ENCODE data around the gene ZNF385B.

DNA sequence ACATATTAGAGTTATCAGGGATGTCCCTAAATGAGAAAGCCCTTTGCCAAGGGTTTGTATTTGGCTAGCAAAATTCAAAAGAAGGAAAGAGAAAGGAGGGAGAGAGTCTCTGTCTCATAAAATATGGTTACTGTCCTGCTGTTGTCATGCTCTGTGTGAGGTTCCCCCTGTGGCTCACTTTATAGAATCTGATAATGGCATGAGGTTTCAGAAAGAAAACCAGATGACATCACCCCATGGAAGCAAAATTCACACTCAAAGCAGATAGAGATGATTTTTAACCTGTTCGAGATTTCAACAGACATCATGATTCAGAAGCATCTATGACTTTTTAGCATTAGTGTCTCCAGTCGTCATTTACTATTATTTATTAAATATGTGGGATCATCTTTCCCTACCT, 431.8 kb downstream of the ZNF385B start:
- TF ChIP-seq CTCF (IDR thresholded peaks at IDR 0.05) (no peak), EZH2 (IDR thresholded peaks at IDR 0.05) (no peak)

Data from neural progenitor cell (in vitro differentiated cells).